Gastrocnemius medialis (tissue), 4 donors: ENCODE data around the gene STAT5B. TPM values are rescaled to one million over a fixed set of nuclear protein-coding genes. Genes with fewer than 3 reads are reported as not detected.
A peak's percentile ranks its signal among the peaks of the same experiment; 100 is the strongest.

Experiments
- ATAC-seq, 2 donors: fragments of 150-250 bp; one replicate each; pipeline ENCODE4 v1.9.1; 2016
- DNase-seq, 2 donors: peaks; one replicate each; pipeline ENCODE4 v3.0.0-alpha.2; 2019
- H3K27ac ChIP-seq, 4 donors: fragments of 200-600 bp; sonication (generic); 1 replicate in 1 of 4; 2 replicates in 3 of 4; pipeline ENCODE4 v1.5.1; 2016 to 2018; ENCODE audit warnings: mild to moderate bottlenecking in 2 of 4, moderate library complexity in 1 of 4
- H3K27me3 ChIP-seq, 3 donors: fragments of 200-600 bp; sonication (generic) in 2 of 3; 1 replicate in 1 of 3; 2 replicates in 2 of 3; pipeline versions ENCODE4 v1.5.1 to v1.6.0; 2016 to 2019; ENCODE audit warnings: mild to moderate bottlenecking in 1 of 3, moderate library complexity in 1 of 3
- H3K36me3 ChIP-seq, 2 donors: fragments of 200-600 bp; sonication (generic) in 1 of 2; one replicate each; pipeline ENCODE4 v1.5.1; 2017 to 2018
- H3K4me1 ChIP-seq, 2 donors: fragments of 200-600 bp; sonication (generic) in 1 of 2; one replicate each; pipeline ENCODE4 v1.5.1; 2016 to 2017; ENCODE audit warnings: mild to moderate bottlenecking in 2 of 2
- H3K4me3 ChIP-seq, 4 donors: fragments of 200-600 bp; sonication (generic) in 3 of 4; 1 replicate in 1 of 4; 2 replicates in 3 of 4; pipeline ENCODE4 v1.5.1; 2016 to 2019; ENCODE audit warnings: mild to moderate bottlenecking in 2 of 4
- H3K9me3 ChIP-seq, 3 donors: fragments of 200-600 bp; sonication (generic) in 2 of 3; 1 replicate in 1 of 3; 2 replicates in 2 of 3; pipeline ENCODE4 v1.5.1; 2016 to 2019
- POLR2A ChIP-seq, 2 donors: fragments of 450-650 bp; IDR thresholded peaks; one replicate each; pipeline ENCODE4 v1.6.1; 2017; ENCODE audit warnings: antibody characterized with exemption in 2 of 2, mild to moderate bottlenecking in 2 of 2, moderate library complexity in 2 of 2
- in situ Hi-C, 4 donors: fragments of 200-750 bp; cut with MboI; loops; one replicate each; pipeline versions ENCODE4 v1.15.0 to v1.8.0; 2017; ENCODE audit warnings: low sequenced_read_pairs in 4 of 4
- intact Hi-C: fragments of 100-400 bp; cut with DNase I; formaldehyde crosslinking; loops from one replicate; pipeline ENCODE4 v1.15.1; 2023; ENCODE audit warnings: low total_unique reads
- total RNA-seq, 4 donors: library from RNA; depleted of rRNA; stranded (reverse); fragments of >200 nt; gene quantifications; one replicate each; pipeline versions ENCODE4 v1.1.0 to v1.2.3, GENCODE V29; 2016
- TF ChIP-seq, protein P1 (sequence below), 5 experiments: fragments of 450-650 bp in 3 of 5; fragments of 200-600 bp in 2 of 5; sonication (generic) in 2 of 5; IDR thresholded peaks in 4 of 5; conservative IDR thresholded peaks in 1 of 5; 1 replicate in 4 of 5; 2 replicates in 1 of 5; pipeline ENCODE4 v1.5.1; 2016 to 2019; ENCODE audit warnings: antibody characterized with exemption in 5 of 5, mild to moderate bottlenecking in 3 of 5, moderate library complexity in 3 of 5

The STAT5B gene
- total RNA-seq, 4 donors from 2014 or later, result 77.3 to 150 (median 80.7) TPM

- peaks cover 0 to 3% of the 10 kb centered on the region in 2 donors for H3K4me1 ChIP-seq
- DNase-seq (no peak), ATAC-seq (no peak)
- H3K4me3 ChIP-seq, result no peak overlapping the region
- no peaks in the 10 kb centered on the region for H3K9me3 ChIP-seq
- in situ Hi-C loops (no loop called here), intact Hi-C loops (no loop called here)
- H3K27ac ChIP-seq, result no peak overlapping the region
- H3K36me3 ChIP-seq, result no peaks in the 10 kb centered on the region
- TF ChIP-seq, protein P1, sequence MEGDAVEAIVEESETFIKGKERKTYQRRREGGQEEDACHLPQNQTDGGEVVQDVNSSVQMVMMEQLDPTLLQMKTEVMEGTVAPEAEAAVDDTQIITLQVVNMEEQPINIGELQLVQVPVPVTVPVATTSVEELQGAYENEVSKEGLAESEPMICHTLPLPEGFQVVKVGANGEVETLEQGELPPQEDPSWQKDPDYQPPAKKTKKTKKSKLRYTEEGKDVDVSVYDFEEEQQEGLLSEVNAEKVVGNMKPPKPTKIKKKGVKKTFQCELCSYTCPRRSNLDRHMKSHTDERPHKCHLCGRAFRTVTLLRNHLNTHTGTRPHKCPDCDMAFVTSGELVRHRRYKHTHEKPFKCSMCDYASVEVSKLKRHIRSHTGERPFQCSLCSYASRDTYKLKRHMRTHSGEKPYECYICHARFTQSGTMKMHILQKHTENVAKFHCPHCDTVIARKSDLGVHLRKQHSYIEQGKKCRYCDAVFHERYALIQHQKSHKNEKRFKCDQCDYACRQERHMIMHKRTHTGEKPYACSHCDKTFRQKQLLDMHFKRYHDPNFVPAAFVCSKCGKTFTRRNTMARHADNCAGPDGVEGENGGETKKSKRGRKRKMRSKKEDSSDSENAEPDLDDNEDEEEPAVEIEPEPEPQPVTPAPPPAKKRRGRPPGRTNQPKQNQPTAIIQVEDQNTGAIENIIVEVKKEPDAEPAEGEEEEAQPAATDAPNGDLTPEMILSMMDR (IDR thresholded peaks at IDR 0.05 in 4 of 5, conservative IDR thresholded peaks at IDR 0.05 in 1 of 5), result no peak
- no peak for TF ChIP-seq POLR2A (IDR thresholded peaks at IDR 0.05)
- no peaks in the 10 kb centered on the region for H3K27me3 ChIP-seq
Observed at GRCh38 chr17:42160531-42160910, 115.7 kb downstream of the STAT5B start.

DNA sequence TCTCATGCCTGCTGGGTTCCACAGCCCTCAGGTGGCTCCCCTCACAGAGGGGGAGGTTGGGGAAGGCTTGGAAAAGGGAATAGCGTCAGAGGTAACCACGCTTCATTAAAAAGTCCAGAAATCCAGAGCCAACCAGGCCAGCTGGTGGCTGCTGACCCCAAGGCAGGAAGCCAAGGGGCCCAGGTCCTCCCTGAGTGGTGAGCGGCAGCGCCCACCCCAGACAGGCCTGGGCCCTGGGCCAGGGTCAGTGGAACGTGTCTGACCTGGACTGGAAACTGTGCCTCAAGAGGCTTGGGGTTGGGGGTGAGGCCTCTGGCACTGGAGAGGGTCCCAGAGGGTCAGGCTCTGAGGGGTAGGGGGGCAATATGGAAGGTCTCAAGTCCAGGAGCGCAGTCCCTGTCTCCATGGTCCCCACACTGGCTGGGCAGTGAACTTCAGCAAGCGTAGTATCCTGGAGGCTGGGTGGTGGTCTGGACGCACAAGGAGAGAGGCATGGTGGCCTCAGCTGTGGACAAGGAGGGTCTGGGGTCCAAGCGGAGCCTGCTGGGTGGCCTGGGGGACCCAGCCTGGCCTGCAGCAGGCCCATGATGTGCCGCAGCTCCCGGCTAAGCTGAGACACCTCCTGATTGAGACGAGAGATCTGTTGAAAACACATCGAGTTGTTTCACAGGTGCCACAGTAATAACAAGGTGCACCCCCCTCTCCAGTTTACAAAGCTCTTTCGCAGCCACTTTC, 116.2 kb downstream of the STAT5B start:
- TF ChIP-seq POLR2A (IDR thresholded peaks at IDR 0.05), result no peak
- TF ChIP-seq, protein P1 (IDR thresholded peaks at IDR 0.05 in 4 of 5, conservative IDR thresholded peaks at IDR 0.05 in 1 of 5), result no peak
- H3K4me3 ChIP-seq, result no peak overlapping the region
- H3K9me3 ChIP-seq, result no peaks in the 10 kb centered on the region
- ATAC-seq, result no peak
- no peak overlapping the region for H3K27ac ChIP-seq
- H3K36me3 ChIP-seq, result no peaks in the 10 kb centered on the region
- DNase-seq, result no peak
- intact Hi-C loops, result no loop called here
- in situ Hi-C loops, result no loop called here
- H3K4me1 ChIP-seq, result peaks cover 0 to 7% of the 10 kb centered on the region in 2 donors
- H3K27me3 ChIP-seq, result no peaks in the 10 kb centered on the region

GRCh38 chr17:42155614-42156045, 120.6 kb downstream of the STAT5B start:
- ATAC-seq, result no peak
- DNase-seq, result no peak
- no peaks in the 10 kb centered on the region for H3K27me3 ChIP-seq
- no peaks in the 10 kb centered on the region for H3K36me3 ChIP-seq
- TF ChIP-seq, protein P1 (IDR thresholded peaks at IDR 0.05 in 4 of 5, conservative IDR thresholded peaks at IDR 0.05 in 1 of 5), result no peak
- TF ChIP-seq POLR2A (IDR thresholded peaks at IDR 0.05), result no peak
- intact Hi-C loops (loop anchor here (2.0 kb wide), 1 partner anchor 189 kb away; the partner anchor contains the start of gene CNP), in situ Hi-C loops (no loop called here)
- peak overlapping the region; percentile 57 to 93 (median 86) for H3K4me3 ChIP-seq
- H3K9me3 ChIP-seq, result no peaks in the 10 kb centered on the region
- peaks cover 22 to 25% of the 10 kb centered on the region in 2 donors for H3K4me1 ChIP-seq
- peak overlapping the region; percentile 68 to 94 (median 84) for H3K27ac ChIP-seq

- Histone ChIP-seq H3K4me1 (peaks cover 26% of the 10 kb centered on the region in 2 donors), H3K27me3 (no peaks in the 10 kb centered on the region), H3K4me3 (peak overlapping the region; percentile 84 to 93 (median 86)), H3K9me3 (no peaks in the 10 kb centered on the region), H3K27ac (peak overlapping the region; percentile 85 to 94 (median 91)), H3K36me3 (no peaks in the 10 kb centered on the region)
- DNase-seq (peak in 1 of 2 donors; percentile 29), ATAC-seq (peak; percentile 22 to 32)
- in situ Hi-C loops (no loop called here), intact Hi-C loops (loop anchor here (2.0 kb wide), 1 partner anchor 187 kb away; the partner anchor contains the start of gene CNP)
- TF ChIP-seq, protein P1 (IDR thresholded peaks at IDR 0.05 in 4 of 5, conservative IDR thresholded peaks at IDR 0.05 in 1 of 5), result no peak
- TF ChIP-seq POLR2A (IDR thresholded peaks at IDR 0.05), result no peak
Observed at GRCh38 chr17:42153919-42154742, 122.1 kb downstream of the STAT5B start.

Other genes with a start within 250 kb of the STAT5B start
- gene C17orf113, start 225.8 kb downstream of the STAT5B start, total RNA-seq, result under 1 TPM; 0.13 to 0.86 (median 0.38) TPM
- gene ZNF385C, start 177.9 kb downstream of the STAT5B start, total RNA-seq, result under 1 TPM in 2 of 4 donors, not detected in 2; 0.26 to 0.78 TPM
- 1 to 10 TPM; 1.1 to 4.4 (median 3.1) TPM for gene DHX58, start 163.7 kb downstream of the STAT5B start, total RNA-seq
- gene KAT2A, start 155.0 kb downstream of the STAT5B start, total RNA-seq, result 10 to 100 TPM in 1 of 4 donors, 1 to 10 TPM in 3; 1.8 to 15.0 (median 6.3) TPM
- gene HSPB9, start 153.6 kb downstream of the STAT5B start, total RNA-seq, result not detected
- gene RAB5C, start 121.4 kb downstream of the STAT5B start, total RNA-seq, result 10 to 100 TPM; 33.0 to 42.5 (median 37.6) TPM
- not detected for gene KCNH4, start 95.2 kb downstream of the STAT5B start, total RNA-seq
- gene HCRT, start 90.9 kb downstream of the STAT5B start, total RNA-seq, result not detected
- 10 to 100 TPM; 13.8 to 20.0 (median 18.2) TPM for gene GHDC, start 81.9 kb downstream of the STAT5B start, total RNA-seq
- 10 to 100 TPM; 36.0 to 87.0 (median 60.7) TPM for gene STAT5A, start 12.1 kb upstream of the STAT5B start, total RNA-seq
- gene STAT3, start 112.1 kb upstream of the STAT5B start, total RNA-seq, result 100 to 1,000 TPM in 3 of 4 donors, 10 to 100 TPM in 1; 88.4 to 203 (median 130) TPM
- gene CAVIN1, start 146.9 kb upstream of the STAT5B start, total RNA-seq, result 100 to 1,000 TPM in 3 of 4 donors, 10 to 100 TPM in 1; 64.9 to 137 (median 125) TPM
- gene ATP6V0A1, start 182.5 kb upstream of the STAT5B start, total RNA-seq, result 100 to 1,000 TPM in 2 of 4 donors, 10 to 100 TPM in 2; 65.3 to 138 (median 95.3) TPM